ENCODE measurements around the gene GPR108. TPM values are rescaled to one million over a fixed set of nuclear protein-coding genes. Genes with fewer than 3 reads are reported as not detected.

The GPR108 gene
- total RNA-seq, 1 donor from 2014 or later = 51.4 TPM

- Mint-ChIP-seq H3K9me3 (no peaks in the 10 kb centered on the region), H3K4me1 (peaks cover 68% of the 10 kb centered on the region), H3K36me3 (peaks cover 11% of the 10 kb centered on the region), H3K27ac (peak overlapping the region; percentile 76), H3K4me3 (peak overlapping the region; percentile 81), H3K27me3 (ENCODE audit: low read depth) (no peaks in the 10 kb centered on the region)
- TF ChIP-seq CTCF (IDR thresholded peaks at IDR 0.05; ENCODE audit: unreplicated experiment) = no peak
- DNase-seq (ENCODE audit: low spot score in 2 of 2, unreplicated experiment in 2 of 2) = no peak
Observed at GRCh38 chr19:6739883-6740588, 2.7 kb upstream of the GPR108 start.

GRCh38 chr19:6739390-6739882 lies 2.1 kb upstream of the GPR108 start, which contains the start of gene TRIP10:
TSS of gene TRIP10 (plus strand) at chr19:6739680. CDS start at chr19:6739762, 82 bp downstream.
- H3K36me3 Mint-ChIP-seq = peaks cover 11% of the 10 kb centered on the region
- H3K4me1 Mint-ChIP-seq = peaks cover 64% of the 10 kb centered on the region
- H3K27me3 Mint-ChIP-seq (ENCODE audit: low read depth) = no peaks in the 10 kb centered on the region
- H3K27ac Mint-ChIP-seq = peak within 1 kb of the TSS; percentile 98
- H3K9me3 Mint-ChIP-seq = no peaks in the 10 kb centered on the region
- peak within 1 kb of the TSS; percentile 98 for H3K4me3 Mint-ChIP-seq
- no peak for TF ChIP-seq CTCF (IDR thresholded peaks at IDR 0.05; ENCODE audit: unreplicated experiment)
- DNase-seq (ENCODE audit: low spot score in 2 of 2, unreplicated experiment in 2 of 2) = peak; percentile 78 to 84

GRCh38 chr19:6738787-6739389 lies 1.5 kb upstream of the GPR108 start:
- Mint-ChIP-seq H3K36me3 (peaks cover 6% of the 10 kb centered on the region), H3K4me1 (peaks cover 58% of the 10 kb centered on the region), H3K27me3 (ENCODE audit: low read depth) (no peaks in the 10 kb centered on the region), H3K27ac (peak overlapping the region; percentile 98), H3K4me3 (peak overlapping the region; percentile 98), H3K9me3 (no peaks in the 10 kb centered on the region)
- TF ChIP-seq CTCF (IDR thresholded peaks at IDR 0.05; ENCODE audit: unreplicated experiment) = no peak
- peak in 1 of 2 experiments; percentile 75 for DNase-seq (ENCODE audit: low spot score in 2 of 2, unreplicated experiment in 2 of 2)

- H3K27me3 Mint-ChIP-seq (ENCODE audit: low read depth) = no peaks in the 10 kb centered on the region
- H3K9me3 Mint-ChIP-seq = no peaks in the 10 kb centered on the region
- H3K36me3 Mint-ChIP-seq = peaks cover 3% of the 10 kb centered on the region
- TF ChIP-seq CTCF (IDR thresholded peaks at IDR 0.05; ENCODE audit: unreplicated experiment) = peak; percentile 60
- no peak for DNase-seq (ENCODE audit: low spot score in 2 of 2, unreplicated experiment in 2 of 2)
- peaks cover 52% of the 10 kb centered on the region for H3K4me1 Mint-ChIP-seq
- peak overlapping the region; percentile 98 for H3K27ac Mint-ChIP-seq
- H3K4me3 Mint-ChIP-seq = peak overlapping the region; percentile 98
Observed at GRCh38 chr19:6737873-6738786, 750 bp upstream of the GPR108 start.

- Mint-ChIP-seq H3K36me3 (peaks cover 6% of the 10 kb centered on the region), H3K4me1 (peaks cover 42% of the 10 kb centered on the region), H3K27me3 (ENCODE audit: low read depth) (no peaks in the 10 kb centered on the region), H3K27ac (peak overlapping the region; percentile 98), H3K4me3 (peak overlapping the region; percentile 98), H3K9me3 (no peaks in the 10 kb centered on the region)
- TF ChIP-seq CTCF (IDR thresholded peaks at IDR 0.05; ENCODE audit: unreplicated experiment) = no peak
- DNase-seq (ENCODE audit: low spot score in 2 of 2, unreplicated experiment in 2 of 2) = no peak
Observed at GRCh38 chr19:6736917-6737283, 480 bp downstream of the GPR108 start.
